ENCODE measurements around the gene RARG. TPM values are rescaled to one million over a fixed set of nuclear protein-coding genes. Genes with fewer than 3 reads are reported as not detected.
A peak's percentile ranks its signal among the peaks of the same experiment; 100 is the strongest.

The RARG gene
- total and polyA plus RNA-seq, 2 donors (not counting 3 experiments of a cell fraction or from before 2014, with no cell fraction given): 9.9 to 19.5 TPM

DNA sequence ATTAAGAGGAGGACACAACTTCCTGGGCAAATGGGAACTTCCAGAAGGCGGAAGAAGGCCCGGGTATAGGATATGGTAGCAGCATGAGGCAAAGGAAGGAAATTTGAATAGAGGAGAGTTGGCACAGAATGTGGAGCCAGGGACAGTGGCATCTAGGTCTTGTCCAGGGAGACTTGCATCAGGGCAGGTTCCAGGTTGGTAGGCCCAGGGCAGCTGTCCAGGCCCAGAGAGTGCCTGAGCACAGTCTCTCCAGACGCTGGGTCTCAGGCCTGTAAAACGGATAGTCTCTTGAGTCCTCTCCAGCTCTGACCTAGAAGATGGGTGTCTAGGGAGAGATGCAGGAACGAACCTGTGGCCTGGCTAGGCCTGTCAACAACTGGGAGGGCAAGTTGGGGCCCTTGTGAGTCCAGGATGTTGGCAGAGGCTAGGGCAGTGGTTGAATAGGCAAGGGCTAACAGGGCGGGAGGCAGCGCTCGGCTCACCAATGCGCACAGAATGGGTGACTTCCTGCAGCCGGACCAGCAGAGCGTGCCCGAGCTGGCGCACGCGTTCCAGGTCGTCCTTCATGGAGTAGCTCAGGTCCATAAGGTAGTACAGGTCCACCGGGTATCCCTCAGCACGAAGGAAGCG lies 34.9 kb downstream of the RARG start:
- Histone ChIP-seq H3K9ac (replicated peaks; ENCODE audit: extremely low read depth, insufficient read depth, low read length) (no peak overlapping the region), H4K20me1 (replicated peaks; ENCODE audit: control insufficient read depth, extremely low read depth, insufficient read depth, low read length) (no peaks in the 10 kb centered on the region), H3K4me1 (ENCODE audit: control insufficient read depth, extremely low read depth, insufficient read depth, low read length) (peaks cover 6% of the 10 kb centered on the region), H3K4me2 (ENCODE audit: insufficient read depth, low read length) (no peak overlapping the region), H3K27me3 (ENCODE audit: control insufficient read depth in 2 of 2, insufficient read depth in 2 of 2, low read length in 2 of 2) (peaks cover 0 to 2% of the 10 kb centered on the region in 2 experiments), H3K9me3 (replicated peaks; ENCODE audit: control insufficient read depth, insufficient read depth, low read length) (no peaks in the 10 kb centered on the region), H3K9me1 (replicated peaks; ENCODE audit: control insufficient read depth, extremely low read depth, insufficient read depth, low read length) (no peaks in the 10 kb centered on the region), H3K4me3 (replicated peaks in 1 of 3; ENCODE audit: insufficient read depth in 1 of 3, low read depth in 1 of 3, low read length in 3 of 3) (no peak overlapping the region), H3K79me2 (ENCODE audit: control insufficient read depth, insufficient read depth, low read length) (no peaks in the 10 kb centered on the region), H2AFZ (ENCODE audit: low read depth, low read length) (peak overlapping the region; percentile 95), H3K27ac (ENCODE audit: insufficient read depth, low read depth, low read length) (no peak overlapping the region), H3K36me3 (ENCODE audit: control insufficient read depth in 2 of 2, extremely low read depth in 1 of 2, insufficient read depth in 2 of 2, low read length in 2 of 2) (no peaks in the 10 kb centered on the region)
- TF ChIP-seq POLR2A (IDR thresholded peaks at IDR 0.05; ENCODE audit: low read depth, low read length): no peak
- no peak for TF ChIP-seq POLR2AphosphoS5 (IDR thresholded peaks at IDR 0.05; ENCODE audit: insufficient read depth, low read depth, low read length)
- TF ChIP-seq JUN (IDR thresholded peaks at IDR 0.05; ENCODE audit: borderline replicate concordance, insufficient read depth, insufficient read length, low read depth): no peak
- TF ChIP-seq FOS (IDR thresholded peaks at IDR 0.05; ENCODE audit: borderline replicate concordance, insufficient read depth, low read length): no peak
- TF ChIP-seq, protein P1, sequence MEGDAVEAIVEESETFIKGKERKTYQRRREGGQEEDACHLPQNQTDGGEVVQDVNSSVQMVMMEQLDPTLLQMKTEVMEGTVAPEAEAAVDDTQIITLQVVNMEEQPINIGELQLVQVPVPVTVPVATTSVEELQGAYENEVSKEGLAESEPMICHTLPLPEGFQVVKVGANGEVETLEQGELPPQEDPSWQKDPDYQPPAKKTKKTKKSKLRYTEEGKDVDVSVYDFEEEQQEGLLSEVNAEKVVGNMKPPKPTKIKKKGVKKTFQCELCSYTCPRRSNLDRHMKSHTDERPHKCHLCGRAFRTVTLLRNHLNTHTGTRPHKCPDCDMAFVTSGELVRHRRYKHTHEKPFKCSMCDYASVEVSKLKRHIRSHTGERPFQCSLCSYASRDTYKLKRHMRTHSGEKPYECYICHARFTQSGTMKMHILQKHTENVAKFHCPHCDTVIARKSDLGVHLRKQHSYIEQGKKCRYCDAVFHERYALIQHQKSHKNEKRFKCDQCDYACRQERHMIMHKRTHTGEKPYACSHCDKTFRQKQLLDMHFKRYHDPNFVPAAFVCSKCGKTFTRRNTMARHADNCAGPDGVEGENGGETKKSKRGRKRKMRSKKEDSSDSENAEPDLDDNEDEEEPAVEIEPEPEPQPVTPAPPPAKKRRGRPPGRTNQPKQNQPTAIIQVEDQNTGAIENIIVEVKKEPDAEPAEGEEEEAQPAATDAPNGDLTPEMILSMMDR (IDR thresholded peaks at IDR 0.05; ENCODE audit: extremely low read depth in 1 of 2, insufficient read depth in 1 of 2, low read depth in 1 of 2, low read length in 2 of 2): no peak
- TF ChIP-seq GATA2 (IDR thresholded peaks at IDR 0.05; ENCODE audit: insufficient read depth, insufficient read length, low read depth, low read length): no peak
- no peak for TF ChIP-seq MYC (IDR thresholded peaks at IDR 0.05; ENCODE audit: low read depth, low read length)
- TF ChIP-seq EZH2 (IDR thresholded peaks at IDR 0.05; ENCODE audit: borderline replicate concordance, low read depth, low read length, severe bottlenecking): no peak
- TF ChIP-seq, protein P2, sequence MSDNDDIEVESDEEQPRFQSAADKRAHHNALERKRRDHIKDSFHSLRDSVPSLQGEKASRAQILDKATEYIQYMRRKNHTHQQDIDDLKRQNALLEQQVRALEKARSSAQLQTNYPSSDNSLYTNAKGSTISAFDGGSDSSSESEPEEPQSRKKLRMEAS (IDR thresholded peaks at IDR 0.05; ENCODE audit: insufficient read depth, insufficient read length): no peak
- FAIRE-seq (no peak), DNase-seq (ENCODE audit: low read depth, low spot score) (no peak)
- no TSS peak for BruUV-seq (replicated peaks)
- dilution Hi-C loops (cut with MboI; ENCODE audit: extremely low pct_ligation_motif_present, low sequenced_read_pairs) (no loop called here), intact Hi-C loops (cut with micrococcal nuclease) (loop anchor here (1.0 kb wide), 2 partner anchors 38 to 131 kb away; no protein-coding TSS in a partner anchor)
- CTCF ChIA-PET: interaction anchor here (0.6 to 6.7 kb wide), 43 partner anchors 9 to 159 kb away, joined by 3 to 249 read pairs (median 5); partner anchors contain the start of genes AAAS, CSAD, ESPL1 and IGFBP6
- POLR2A ChIA-PET: interaction anchor here (1.3 kb wide), 1 partner anchor 132 kb away, joined by 3 read pairs; no protein-coding TSS in a partner anchor
